Measurements from ENCODE around the gene ALOX12B.

DNA sequence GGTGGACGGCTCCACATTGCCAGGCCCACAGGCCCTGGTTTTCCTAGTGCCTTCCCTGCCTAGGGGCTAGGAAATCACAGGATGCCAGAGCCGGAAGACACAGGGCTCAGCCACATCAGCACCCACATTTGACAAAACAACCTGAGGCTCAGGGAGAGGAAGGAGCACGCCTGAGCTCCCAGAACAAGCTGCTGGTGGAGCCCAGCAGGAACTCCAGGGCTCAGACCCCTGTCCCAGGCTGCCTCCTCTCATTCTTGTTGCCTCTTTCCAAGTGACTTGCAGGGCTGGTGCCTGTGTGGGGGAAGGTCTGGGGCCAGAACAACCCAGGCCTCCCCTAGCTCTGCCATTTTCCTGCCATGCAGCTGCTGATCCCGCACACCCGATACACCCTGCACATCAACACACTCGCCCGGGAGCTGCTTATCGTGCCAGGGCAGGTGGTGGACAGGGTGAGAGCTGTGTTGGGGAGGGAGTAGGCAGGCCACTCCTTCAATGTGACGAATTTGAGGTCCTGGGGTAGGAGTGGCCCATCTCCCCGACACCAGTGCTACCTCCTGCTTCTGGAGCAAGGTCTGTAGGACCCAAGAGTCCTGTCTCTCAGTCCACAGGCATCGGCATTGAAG is 41.1 kb downstream of the ALOX12B start:
- TF ChIP-seq POLR2A (IDR thresholded peaks at IDR 0.05), result no peak
- TF ChIP-seq, protein P1, sequence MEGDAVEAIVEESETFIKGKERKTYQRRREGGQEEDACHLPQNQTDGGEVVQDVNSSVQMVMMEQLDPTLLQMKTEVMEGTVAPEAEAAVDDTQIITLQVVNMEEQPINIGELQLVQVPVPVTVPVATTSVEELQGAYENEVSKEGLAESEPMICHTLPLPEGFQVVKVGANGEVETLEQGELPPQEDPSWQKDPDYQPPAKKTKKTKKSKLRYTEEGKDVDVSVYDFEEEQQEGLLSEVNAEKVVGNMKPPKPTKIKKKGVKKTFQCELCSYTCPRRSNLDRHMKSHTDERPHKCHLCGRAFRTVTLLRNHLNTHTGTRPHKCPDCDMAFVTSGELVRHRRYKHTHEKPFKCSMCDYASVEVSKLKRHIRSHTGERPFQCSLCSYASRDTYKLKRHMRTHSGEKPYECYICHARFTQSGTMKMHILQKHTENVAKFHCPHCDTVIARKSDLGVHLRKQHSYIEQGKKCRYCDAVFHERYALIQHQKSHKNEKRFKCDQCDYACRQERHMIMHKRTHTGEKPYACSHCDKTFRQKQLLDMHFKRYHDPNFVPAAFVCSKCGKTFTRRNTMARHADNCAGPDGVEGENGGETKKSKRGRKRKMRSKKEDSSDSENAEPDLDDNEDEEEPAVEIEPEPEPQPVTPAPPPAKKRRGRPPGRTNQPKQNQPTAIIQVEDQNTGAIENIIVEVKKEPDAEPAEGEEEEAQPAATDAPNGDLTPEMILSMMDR (IDR thresholded peaks at IDR 0.05), result no peak

All from right lobe of liver (tissue), 4 donors.